AG09319 (cell line): ENCODE measurements around the gene DNAJC15.

Experiments
- DNase-seq: peaks from one replicate; pipeline ENCODE4 v3.0.0-alpha.2; 2010; ENCODE audit warnings: low read depth; ENCODE audit errors: extremely low read depth
- CTCF ChIP-seq: IDR thresholded peaks from 2 replicates; pipeline ENCODE4 v1.5.1; 2011; ENCODE audit warnings: low read depth, mild to moderate bottlenecking, inconsistent platforms, low read length, moderate library complexity

DNAJC15 gene

GRCh38 chr13:43135516-43135915, 112.1 kb downstream of the DNAJC15 start:
- no peak for TF ChIP-seq CTCF

GRCh38 chr13:43136920-43137575, 113.7 kb downstream of the DNAJC15 start:
- TF ChIP-seq CTCF: no peak
- no peak for DNase-seq

More at GRCh38 chr13:43135516-43135915, 112.1 kb downstream of the DNAJC15 start:
- DNase-seq: no peak

- DNase-seq: no peak
- no peak for TF ChIP-seq CTCF
These were observed 115.8 kb downstream of the DNAJC15 start for GRCh38 chr13:43139211-43139610.

GRCh38 chr13:43139921-43140320, 116.5 kb downstream of the DNAJC15 start:
- no peak for DNase-seq
- no peak for TF ChIP-seq CTCF

- DNase-seq: no peak
- no peak for TF ChIP-seq CTCF
These were observed 117.6 kb downstream of the DNAJC15 start for GRCh38 chr13:43140985-43141384.

GRCh38 chr13:43141685-43142084, 118.3 kb downstream of the DNAJC15 start:
- no peak for TF ChIP-seq CTCF
- DNase-seq: no peak

GRCh38 chr13:43143591-43143990, 120.2 kb downstream of the DNAJC15 start:
- DNase-seq: no peak
- TF ChIP-seq CTCF: no peak
